Esophagus squamous epithelium (tissue), 5 donors: Measurements from ENCODE around the gene NUDT13. TPM values are rescaled to one million over a fixed set of nuclear protein-coding genes. Genes with fewer than 3 reads are reported as not detected.

Experiments
- DNase-seq: peaks from one replicate; lab custom pipeline; 2025; lab: John Stamatoyannopoulos, UW
- H3K27ac ChIP-seq, 4 donors: fragments of 200-600 bp; sonication (generic); one replicate each; pipeline ENCODE4 v1.5.1; 2016 to 2019; ENCODE audit warnings: mild to moderate bottlenecking in 1 of 4
- H3K27me3 ChIP-seq, 4 donors: fragments of 200-600 bp; sonication (generic); 1 replicate in 3 of 4; 2 replicates in 1 of 4; pipeline versions ENCODE4 v1.5.1 to v1.6.0; 2017 to 2021; ENCODE audit warnings: antibody characterized with exemption in 1 of 4
- H3K36me3 ChIP-seq, 3 donors: fragments of 200-600 bp; sonication (generic); one replicate each; pipeline ENCODE4 v1.5.1; 2016 to 2019
- H3K4me1 ChIP-seq, 3 donors: fragments of 200-600 bp; sonication (generic); one replicate each; pipeline ENCODE4 v1.5.1; 2017 to 2019
- H3K4me3 ChIP-seq, 4 donors: fragments of 200-600 bp; sonication (generic); 1 replicate in 3 of 4; 2 replicates in 1 of 4; pipeline ENCODE4 v1.5.1; 2016 to 2019; ENCODE audit warnings: mild to moderate bottlenecking in 2 of 4, moderate library complexity in 1 of 4
- H3K9me3 ChIP-seq, 3 donors: fragments of 200-600 bp; sonication (generic); one replicate each; pipeline ENCODE4 v1.5.1; 2016 to 2019
- POLR2A ChIP-seq, 4 donors: fragments of 450-650 bp; IDR thresholded peaks; one replicate each; pipeline ENCODE4 v1.6.1; 2017; ENCODE audit warnings: antibody characterized with exemption in 4 of 4, mild to moderate bottlenecking in 4 of 4, moderate library complexity in 3 of 4
- WGBS, 2 donors: methylation state at CpG; one replicate each; pipeline ENCODE4 v1.1.5; 2018; 5-methylcytosine and 5-hydroxymethylcytosine counted together
- intact Hi-C: fragments of 100-400 bp; cut with DNase I; formaldehyde crosslinking; loops from one replicate; pipeline ENCODE4 v1.15.0; 2022
- total RNA-seq, 4 donors: library from RNA; depleted of rRNA; stranded (reverse); fragments of >200 nt; gene quantifications; one replicate each; pipeline ENCODE4 v1.1.0, GENCODE V29; 2016
- TF ChIP-seq, protein P1 (sequence below), 6 experiments: fragments of 450-650 bp in 4 of 6; fragments of 200-600 bp in 2 of 6; sonication (generic) in 2 of 6; IDR thresholded peaks; one replicate each; pipeline ENCODE4 v1.5.1; 2016 to 2019; ENCODE audit warnings: antibody characterized with exemption in 6 of 6, mild to moderate bottlenecking in 4 of 6, moderate library complexity in 4 of 6
- donor health status: DM: yes; HTN: yes; CAD: no.

Gene NUDT13
- total RNA-seq, result 1 to 10 TPM in 2 of 4 donors, under 1 TPM in 1, not detected in 1; 0.88 to 1.9 (median 1.3) TPM

DNA sequence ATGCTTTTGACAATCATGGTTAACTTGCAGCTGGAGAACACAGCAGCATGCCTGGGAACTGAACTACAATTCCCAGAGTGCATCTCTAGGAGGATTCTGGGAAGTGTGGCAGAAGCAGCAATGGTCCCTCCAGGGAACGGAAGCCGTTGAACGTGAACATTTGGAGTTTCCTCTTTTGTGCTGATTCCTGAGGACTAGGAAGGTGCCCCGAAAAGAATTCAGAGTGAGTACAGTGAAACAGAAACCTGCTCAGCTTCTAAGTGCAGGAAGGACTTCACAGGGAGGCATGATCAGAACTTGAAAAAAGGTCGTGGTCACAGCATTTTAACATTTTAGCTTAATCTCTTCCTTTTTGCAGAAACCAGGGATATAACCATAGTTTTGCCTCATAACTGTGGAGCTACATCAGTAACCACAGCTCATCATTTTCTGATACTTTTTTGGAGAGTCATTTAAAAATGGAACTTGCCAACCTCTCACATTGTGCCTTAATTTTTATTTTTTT lies at the start of gene NUDT13:
Gene NUDT13, plus strand, starts transcription at position 111 of the 505 bp plus-strand sequence. CDS start 3,911 bp downstream, outside the sequence.
- intact Hi-C loops, result loop anchor here (10.0 kb wide), 1 partner anchor 54 kb away; the partner anchor contains the start of genes ECD and FAM149B1
- Histone ChIP-seq H3K9me3 (no peaks in the 10 kb centered on the region), H3K27me3 (no peaks in the 10 kb centered on the region), H3K4me3 (peak within 1 kb of the TSS; percentile 33 to 69 (median 57)), H3K27ac (peak within 1 kb of the TSS; percentile 75 to 93 (median 89)), H3K4me1 (peaks cover 0 to 18% (median 0%) of the 10 kb centered on the region in 3 donors), H3K36me3 (peaks cover 0 to 11% (median 0%) of the 10 kb centered on the region in 3 donors)
- DNase-seq, result no peak
- TF ChIP-seq, protein P1, sequence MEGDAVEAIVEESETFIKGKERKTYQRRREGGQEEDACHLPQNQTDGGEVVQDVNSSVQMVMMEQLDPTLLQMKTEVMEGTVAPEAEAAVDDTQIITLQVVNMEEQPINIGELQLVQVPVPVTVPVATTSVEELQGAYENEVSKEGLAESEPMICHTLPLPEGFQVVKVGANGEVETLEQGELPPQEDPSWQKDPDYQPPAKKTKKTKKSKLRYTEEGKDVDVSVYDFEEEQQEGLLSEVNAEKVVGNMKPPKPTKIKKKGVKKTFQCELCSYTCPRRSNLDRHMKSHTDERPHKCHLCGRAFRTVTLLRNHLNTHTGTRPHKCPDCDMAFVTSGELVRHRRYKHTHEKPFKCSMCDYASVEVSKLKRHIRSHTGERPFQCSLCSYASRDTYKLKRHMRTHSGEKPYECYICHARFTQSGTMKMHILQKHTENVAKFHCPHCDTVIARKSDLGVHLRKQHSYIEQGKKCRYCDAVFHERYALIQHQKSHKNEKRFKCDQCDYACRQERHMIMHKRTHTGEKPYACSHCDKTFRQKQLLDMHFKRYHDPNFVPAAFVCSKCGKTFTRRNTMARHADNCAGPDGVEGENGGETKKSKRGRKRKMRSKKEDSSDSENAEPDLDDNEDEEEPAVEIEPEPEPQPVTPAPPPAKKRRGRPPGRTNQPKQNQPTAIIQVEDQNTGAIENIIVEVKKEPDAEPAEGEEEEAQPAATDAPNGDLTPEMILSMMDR (IDR thresholded peaks at IDR 0.05), result peak in 1 of 6 experiments; percentile 12
- peak in 1 of 4 donors; percentile 34 for TF ChIP-seq POLR2A (IDR thresholded peaks at IDR 0.05)
- 0 to 1% methylated on average over 5 of the region's 5 CpGs for WGBS, 2 donors

DNA sequence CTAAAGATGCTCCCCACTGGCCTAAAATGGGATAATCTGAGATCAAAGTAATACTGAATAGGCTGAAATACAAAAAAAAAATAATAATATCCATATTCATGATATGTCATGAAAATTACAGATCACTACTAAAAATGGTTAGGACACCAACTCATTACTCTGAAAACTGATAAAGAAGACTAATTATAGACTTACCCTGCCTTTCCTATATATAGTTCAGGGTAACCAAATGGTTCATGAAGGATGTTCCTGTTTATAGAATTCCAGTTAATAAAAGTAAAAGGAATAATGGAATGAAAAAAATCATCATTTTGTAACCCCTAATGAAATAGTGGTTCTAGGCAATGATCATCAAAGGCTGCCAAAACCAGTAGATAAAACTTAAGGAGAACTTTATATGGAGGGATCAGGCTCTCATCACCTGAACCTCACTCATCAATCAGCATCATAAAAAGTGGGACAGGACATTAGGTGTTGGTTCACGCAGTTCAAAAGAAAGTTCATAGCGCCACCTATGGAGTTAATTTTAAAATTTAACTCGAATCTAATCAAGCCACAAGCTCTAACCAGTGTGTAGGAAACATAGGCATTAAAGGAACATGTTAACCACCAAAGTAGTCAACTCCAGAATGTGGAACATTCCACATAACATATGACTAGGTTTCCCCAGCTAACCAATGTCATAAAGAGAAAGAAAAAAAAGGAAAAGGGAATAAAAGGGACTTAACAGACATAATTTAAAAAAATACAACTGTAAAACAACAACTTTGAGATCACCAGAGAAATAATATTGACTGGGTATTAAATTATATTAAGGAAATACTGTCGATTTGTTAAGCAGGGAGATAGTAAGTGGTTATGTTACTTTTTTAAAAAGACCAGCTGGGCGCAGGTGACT lies 49.3 kb upstream of the NUDT13 start:
- H3K9me3 ChIP-seq, result no peaks in the 10 kb centered on the region
- DNase-seq, result no peak
- peak overlapping the region in 1 of 4 donors; percentile 3 for H3K27ac ChIP-seq
- TF ChIP-seq, protein P1 (IDR thresholded peaks at IDR 0.05), result peak in 4 of 6 experiments; percentile 27 to 61 (median 35)
- TF ChIP-seq POLR2A (IDR thresholded peaks at IDR 0.05), result no peak
- intact Hi-C loops, result loop anchor here (10.0 kb wide), 1 partner anchor 696 kb away; no protein-coding TSS in a partner anchor
- peaks cover 0 to 53% (median 0%) of the 10 kb centered on the region in 3 donors for H3K36me3 ChIP-seq
- H3K4me1 ChIP-seq, result no peaks in the 10 kb centered on the region
- WGBS, 2 donors, result 30 to 39% methylated on average over 5 of the region's 5 CpGs
- no peaks in the 10 kb centered on the region for H3K27me3 ChIP-seq
- H3K4me3 ChIP-seq, result no peak overlapping the region

DNA sequence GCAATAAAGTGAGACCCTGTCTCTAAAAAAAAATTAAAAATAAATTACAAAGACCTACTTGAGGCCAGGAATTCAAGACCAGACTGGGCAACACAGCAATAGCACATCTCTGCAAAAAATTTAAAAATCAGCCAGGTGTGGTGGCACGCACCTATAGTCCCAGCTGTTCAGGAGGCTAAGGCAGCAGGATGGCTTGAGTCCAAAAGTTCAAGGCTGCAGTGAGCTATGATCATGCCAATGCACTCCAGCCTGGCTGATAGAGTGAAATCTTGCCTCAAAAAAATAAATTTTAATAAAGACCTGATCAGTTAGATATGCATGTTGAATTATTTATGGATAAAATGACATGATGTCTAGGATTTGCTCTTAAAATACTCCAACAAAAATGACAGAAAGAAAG lies 48.5 kb upstream of the NUDT13 start:
- no peak for DNase-seq
- Histone ChIP-seq H3K36me3 (peaks cover 0 to 54% (median 0%) of the 10 kb centered on the region in 3 donors), H3K9me3 (no peaks in the 10 kb centered on the region), H3K4me1 (no peaks in the 10 kb centered on the region), H3K27ac (no peak overlapping the region), H3K27me3 (no peaks in the 10 kb centered on the region), H3K4me3 (no peak overlapping the region)
- TF ChIP-seq, protein P1 (IDR thresholded peaks at IDR 0.05), result no peak
- no peak for TF ChIP-seq POLR2A (IDR thresholded peaks at IDR 0.05)
- WGBS, 2 donors, result 84 to 100% methylated on average over 1 of the region's 1 CpG
- intact Hi-C loops, result loop anchor here (10.0 kb wide), 1 partner anchor 697 kb away; no protein-coding TSS in a partner anchor

DNA sequence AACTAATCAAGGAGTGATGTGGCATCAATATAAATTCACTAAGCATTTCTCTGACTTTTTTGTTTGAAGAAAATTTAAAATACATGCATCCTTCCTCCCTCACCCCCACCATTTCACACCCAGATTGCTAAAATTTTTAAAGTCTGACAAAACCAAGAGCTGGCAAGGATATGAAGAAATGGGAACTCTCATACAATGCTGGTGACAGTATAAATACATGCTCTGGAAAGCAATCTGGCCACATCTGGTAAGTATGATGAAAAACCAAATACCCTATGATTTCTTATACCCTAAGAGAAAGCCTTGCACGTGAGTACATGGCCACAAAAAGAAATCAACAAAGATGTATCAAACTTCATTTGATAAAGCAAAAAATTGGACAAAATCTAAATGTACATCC lies 44.8 kb upstream of the NUDT13 start:
- H3K36me3 ChIP-seq, result peaks cover 0 to 73% (median 0%) of the 10 kb centered on the region in 3 donors
- no peak overlapping the region for H3K4me3 ChIP-seq
- H3K27ac ChIP-seq, result no peak overlapping the region
- 89 to 93% methylated on average over 1 of the region's 1 CpG for WGBS, 2 donors
- no peaks in the 10 kb centered on the region for H3K27me3 ChIP-seq
- no peak for DNase-seq
- intact Hi-C loops, result loop anchor here (10.0 kb wide), 1 partner anchor 701 kb away; no protein-coding TSS in a partner anchor
- H3K9me3 ChIP-seq, result no peaks in the 10 kb centered on the region
- TF ChIP-seq POLR2A (IDR thresholded peaks at IDR 0.05), result no peak
- TF ChIP-seq, protein P1 (IDR thresholded peaks at IDR 0.05), result no peak
- H3K4me1 ChIP-seq, result no peaks in the 10 kb centered on the region
